ENCODE results near the gene TCEAL4. TPM values are rescaled to one million over a fixed set of nuclear protein-coding genes. Genes with fewer than 3 reads are reported as not detected.

The TCEAL4 gene
- total RNA-seq, 2 donors from 2014 or later: 75.3 to 78.0 TPM

DNA sequence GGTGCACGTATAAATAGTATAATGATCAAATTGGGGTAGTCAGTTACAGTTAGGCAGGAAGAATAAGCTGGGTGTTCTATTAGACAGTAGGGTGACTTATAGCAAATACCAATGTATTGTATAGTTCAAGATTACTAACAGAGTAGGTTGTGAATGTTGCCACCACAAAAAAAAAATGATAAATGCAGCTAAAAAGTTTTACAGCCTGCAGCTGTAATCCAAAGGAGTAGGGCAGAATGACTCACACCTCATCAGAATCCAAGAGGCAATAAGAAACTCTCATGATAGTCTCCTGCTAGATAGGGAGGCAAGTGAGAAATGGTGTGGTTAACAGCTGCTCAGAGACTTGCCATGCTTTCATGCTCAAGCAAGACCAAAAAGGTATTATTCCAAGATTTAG lies 19.6 kb upstream of the TCEAL4 start:
- Histone ChIP-seq H3K9me3 (no peaks in the 10 kb centered on the region), H3K4me1 (no peaks in the 10 kb centered on the region), H3K27ac (no peak overlapping the region), H3K27me3 (no peaks in the 10 kb centered on the region), H3K4me3 (no peak overlapping the region), H3K36me3 (no peaks in the 10 kb centered on the region)
- TF ChIP-seq, protein P1, sequence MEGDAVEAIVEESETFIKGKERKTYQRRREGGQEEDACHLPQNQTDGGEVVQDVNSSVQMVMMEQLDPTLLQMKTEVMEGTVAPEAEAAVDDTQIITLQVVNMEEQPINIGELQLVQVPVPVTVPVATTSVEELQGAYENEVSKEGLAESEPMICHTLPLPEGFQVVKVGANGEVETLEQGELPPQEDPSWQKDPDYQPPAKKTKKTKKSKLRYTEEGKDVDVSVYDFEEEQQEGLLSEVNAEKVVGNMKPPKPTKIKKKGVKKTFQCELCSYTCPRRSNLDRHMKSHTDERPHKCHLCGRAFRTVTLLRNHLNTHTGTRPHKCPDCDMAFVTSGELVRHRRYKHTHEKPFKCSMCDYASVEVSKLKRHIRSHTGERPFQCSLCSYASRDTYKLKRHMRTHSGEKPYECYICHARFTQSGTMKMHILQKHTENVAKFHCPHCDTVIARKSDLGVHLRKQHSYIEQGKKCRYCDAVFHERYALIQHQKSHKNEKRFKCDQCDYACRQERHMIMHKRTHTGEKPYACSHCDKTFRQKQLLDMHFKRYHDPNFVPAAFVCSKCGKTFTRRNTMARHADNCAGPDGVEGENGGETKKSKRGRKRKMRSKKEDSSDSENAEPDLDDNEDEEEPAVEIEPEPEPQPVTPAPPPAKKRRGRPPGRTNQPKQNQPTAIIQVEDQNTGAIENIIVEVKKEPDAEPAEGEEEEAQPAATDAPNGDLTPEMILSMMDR (IDR thresholded peaks at IDR 0.05): no peak
- no peak for DNase-seq (ENCODE audit: low spot score)

DNA sequence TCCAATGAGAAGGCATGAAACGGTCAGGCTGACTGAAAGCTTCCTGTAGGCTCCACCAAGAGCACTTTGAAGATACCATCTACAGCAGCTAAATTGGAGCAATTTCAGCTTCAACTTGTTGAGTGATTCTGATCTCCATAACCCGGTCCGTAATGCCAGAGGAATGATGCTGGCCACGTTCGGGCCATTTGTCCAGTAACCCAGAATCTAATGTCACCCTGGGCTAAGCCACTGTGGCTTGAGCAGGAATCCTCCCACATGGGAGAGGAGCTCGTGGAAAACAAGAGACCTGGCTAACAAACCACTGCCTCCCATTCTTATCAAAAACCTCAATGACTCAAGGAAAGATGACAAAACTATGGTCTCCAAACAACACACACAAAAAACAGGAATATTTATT lies 14.2 kb upstream of the TCEAL4 start:
- Histone ChIP-seq H3K36me3 (no peaks in the 10 kb centered on the region), H3K4me3 (no peak overlapping the region), H3K4me1 (no peaks in the 10 kb centered on the region), H3K27me3 (no peaks in the 10 kb centered on the region), H3K9me3 (no peaks in the 10 kb centered on the region), H3K27ac (no peak overlapping the region)
- DNase-seq (ENCODE audit: low spot score): no peak
- TF ChIP-seq, protein P1 (IDR thresholded peaks at IDR 0.05): no peak

DNA sequence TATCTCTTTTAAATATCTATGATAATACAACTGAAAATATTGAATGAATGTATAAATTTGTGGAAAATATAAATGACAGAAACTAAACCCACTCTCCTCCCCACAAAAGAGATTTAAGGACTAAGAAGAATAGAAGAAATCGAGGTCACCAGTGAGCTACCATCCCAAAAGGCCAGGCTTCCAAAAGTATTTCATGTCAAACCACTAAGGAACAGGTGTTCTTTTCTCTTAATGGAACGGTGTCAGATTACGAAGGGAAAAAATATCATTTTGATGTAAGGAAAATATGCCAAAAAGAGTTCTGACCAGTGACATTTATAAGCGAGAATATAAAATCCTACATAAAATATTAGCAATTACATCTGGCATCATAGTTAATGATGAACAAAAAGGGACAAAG lies 13.6 kb upstream of the TCEAL4 start:
- no peaks in the 10 kb centered on the region for H3K4me1 ChIP-seq
- H3K27me3 ChIP-seq: no peaks in the 10 kb centered on the region
- no peak overlapping the region for H3K27ac ChIP-seq
- no peaks in the 10 kb centered on the region for H3K36me3 ChIP-seq
- TF ChIP-seq, protein P1 (IDR thresholded peaks at IDR 0.05): no peak
- DNase-seq (ENCODE audit: low spot score): no peak
- no peaks in the 10 kb centered on the region for H3K9me3 ChIP-seq
- no peak overlapping the region for H3K4me3 ChIP-seq

DNA sequence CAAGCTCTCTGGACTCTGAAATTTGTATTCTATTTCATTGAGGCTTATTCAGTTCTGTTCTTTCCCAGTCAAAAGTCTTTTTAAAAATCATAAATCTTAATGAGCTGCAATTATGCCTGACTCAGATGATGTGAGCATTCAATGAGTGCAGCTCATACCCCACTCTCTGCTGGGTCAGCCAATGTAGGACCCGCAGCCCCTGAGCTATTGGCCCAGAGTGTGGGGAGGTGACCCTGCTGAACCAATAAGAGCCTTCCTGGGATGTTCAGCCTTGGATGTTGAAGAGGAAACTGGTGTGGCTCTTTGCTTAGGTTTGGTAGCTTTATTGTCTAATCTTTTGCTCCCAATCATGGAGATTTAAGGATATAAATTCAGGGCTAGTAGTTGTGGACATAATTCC lies 12.1 kb upstream of the TCEAL4 start:
- H3K36me3 ChIP-seq: no peaks in the 10 kb centered on the region
- no peaks in the 10 kb centered on the region for H3K9me3 ChIP-seq
- no peaks in the 10 kb centered on the region for H3K4me1 ChIP-seq
- no peak for DNase-seq (ENCODE audit: low spot score)
- H3K27ac ChIP-seq: no peak overlapping the region
- no peaks in the 10 kb centered on the region for H3K27me3 ChIP-seq
- TF ChIP-seq, protein P1 (IDR thresholded peaks at IDR 0.05): no peak
- H3K4me3 ChIP-seq: no peak overlapping the region

DNA sequence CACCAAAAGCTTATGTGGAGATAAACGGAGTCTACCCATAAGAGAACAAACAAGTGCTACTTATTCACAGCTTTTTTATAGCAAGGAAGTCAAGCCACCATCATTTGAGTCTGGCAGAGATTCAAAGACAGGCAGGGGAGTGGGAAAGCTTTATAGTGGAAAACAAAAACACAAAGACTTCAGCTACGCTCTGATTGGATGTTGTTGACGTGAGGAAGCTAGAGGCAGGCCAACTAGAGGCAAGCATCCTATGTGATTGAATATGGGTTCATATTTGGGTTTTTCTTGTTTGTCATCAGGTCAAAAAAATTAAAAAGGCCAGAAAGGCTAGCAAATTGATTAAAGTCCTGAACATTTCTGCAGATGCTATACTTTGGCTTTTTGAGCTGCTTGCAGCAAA lies 719 bp upstream of the TCEAL4 start:
- Histone ChIP-seq H3K27ac (peak overlapping the region in 1 of 2 donors; percentile 90), H3K4me3 (no peak overlapping the region), H3K9me3 (peaks cover 0 to 15% of the 10 kb centered on the region in 2 donors), H3K4me1 (no peaks in the 10 kb centered on the region), H3K36me3 (no peaks in the 10 kb centered on the region), H3K27me3 (no peaks in the 10 kb centered on the region)
- TF ChIP-seq, protein P1 (IDR thresholded peaks at IDR 0.05): no peak
- no peak for DNase-seq (ENCODE audit: low spot score)

DNA sequence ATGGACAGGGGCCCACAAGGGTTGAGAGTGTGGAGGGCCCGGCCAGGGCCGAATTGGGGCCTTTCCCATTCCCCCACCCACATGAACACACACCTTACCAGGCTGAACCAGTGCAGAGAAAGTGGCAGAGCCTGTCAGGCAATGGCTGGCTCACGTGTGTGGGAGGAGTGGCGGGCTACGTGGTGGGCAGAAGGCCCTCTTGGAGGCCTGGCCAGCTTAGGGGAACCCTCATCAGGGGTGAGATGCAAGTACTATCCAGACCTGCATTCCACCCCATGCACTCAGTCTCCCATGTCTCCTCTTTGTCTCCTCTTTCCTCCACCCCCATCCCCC lies 965 bp downstream of the TCEAL4 start:
- Histone ChIP-seq H3K4me1 (no peaks in the 10 kb centered on the region), H3K27me3 (no peaks in the 10 kb centered on the region), H3K4me3 (peak overlapping the region; percentile 53 to 60), H3K36me3 (no peaks in the 10 kb centered on the region), H3K27ac (peak overlapping the region; percentile 90), H3K9me3 (peaks cover 0 to 15% of the 10 kb centered on the region in 2 donors)
- TF ChIP-seq, protein P1 (IDR thresholded peaks at IDR 0.05): no peak
- no peak for DNase-seq (ENCODE audit: low spot score)

All from right atrium auricular region (tissue), 2 donors.